Ovary (tissue), 3 donors: ENCODE results near the gene RMDN2.

Source experiments
- CTCF ChIP-seq, 3 donors: fragments of 450-650 bp in 2 of 3; fragments of 200-600 bp in 1 of 3; IDR thresholded peaks; one replicate each; pipeline versions ENCODE4 v1.5.1 to v1.8.0; 2016 to 2022; ENCODE audit warnings: antibody characterized with exemption in 3 of 3, mild to moderate bottlenecking in 1 of 3
- EP300 ChIP-seq: sonication (generic); formaldehyde crosslinking; IDR thresholded peaks from one replicate; pipeline ENCODE4 v1.6.1; 2017; ENCODE audit warnings: antibody characterized with exemption
- POLR2A ChIP-seq: fragments of 450-650 bp; IDR thresholded peaks from one replicate; pipeline ENCODE4 v1.6.1; 2017; ENCODE audit warnings: antibody characterized with exemption, mild to moderate bottlenecking, moderate library complexity
- donor health status: DM: no; HTN: no; CAD: no.

DNA sequence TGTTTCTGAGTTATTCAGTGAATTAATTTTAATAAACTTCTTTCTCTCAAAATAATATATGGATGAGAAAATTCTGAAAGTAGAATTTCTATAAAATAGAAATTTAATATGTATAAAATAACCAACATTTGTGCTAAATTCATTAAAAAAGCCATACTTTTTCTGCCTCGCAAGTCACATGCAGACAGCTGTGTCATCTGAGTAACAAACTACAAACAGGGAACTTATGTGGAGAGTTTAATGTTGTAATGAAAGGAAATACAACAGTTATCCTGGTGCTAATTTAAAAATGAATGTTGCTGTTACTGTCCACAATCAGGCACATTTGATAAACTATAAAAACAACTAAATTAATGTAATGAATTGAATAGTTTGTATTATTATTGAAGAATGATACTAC is 22.2 kb downstream of the RMDN2 start:
- TF ChIP-seq CTCF (IDR thresholded peaks at IDR 0.05): no peak
- TF ChIP-seq POLR2A: no peak
- TF ChIP-seq EP300: no peak
